NCI-H2196 (cell line): ENCODE results near the gene ZNF580.

ENCODE experiments used
- DNase-seq: peaks from one replicate; lab custom pipeline; 2025; ENCODE audit not compliant: unreplicated experiment; lab: John Stamatoyannopoulos, UW

Gene ZNF580

GRCh38 chr19:55644842-55645511, 4.2 kb downstream of the ZNF580 start:
- DNase-seq, result no peak

GRCh38 chr19:55645512-55645881, 4.7 kb downstream of the ZNF580 start:
- DNase-seq, result no peak

GRCh38 chr19:55646889-55647731, 6.3 kb downstream of the ZNF580 start:
- peak; percentile 31 for DNase-seq

- peak; percentile 67 for DNase-seq
These were observed 7.2 kb downstream of the ZNF580 start, which contains the start of gene CCDC106 for GRCh38 chr19:55647732-55648584. CCDC106 (plus strand) TSS chr19:55648212; CDS start chr19:55649047, 835 bp downstream.

- DNase-seq, result no peak
These were observed 7.9 kb downstream of the ZNF580 start for GRCh38 chr19:55648585-55649267.

- no peak for DNase-seq
These were observed 8.7 kb downstream of the ZNF580 start for GRCh38 chr19:55649268-55650125.

GRCh38 chr19:55650126-55650557, 9.3 kb downstream of the ZNF580 start:
- no peak for DNase-seq

- DNase-seq, result no peak
These were observed 9.9 kb downstream of the ZNF580 start for GRCh38 chr19:55650602-55651230.

- no peak for DNase-seq
These were observed 10.4 kb downstream of the ZNF580 start for GRCh38 chr19:55651236-55651635.

- DNase-seq, result no peak
These were observed 11.7 kb downstream of the ZNF580 start for GRCh38 chr19:55652311-55653128.

- DNase-seq, result peak; percentile 98
These were observed 13.0 kb downstream of the ZNF580 start for GRCh38 chr19:55653651-55654322.

GRCh38 chr19:55654323-55654867, 13.6 kb downstream of the ZNF580 start:
- peak; percentile 99 for DNase-seq

- DNase-seq, result peak; percentile 96
These were observed 14.3 kb downstream of the ZNF580 start, which contains the start of gene U2AF2 for GRCh38 chr19:55654868-55655647. U2AF2 (plus strand) TSS chr19:55655035; CDS start chr19:55655105, 70 bp downstream.

- no peak for DNase-seq
These were observed 14.8 kb downstream of the ZNF580 start for GRCh38 chr19:55655648-55656040.

- no peak for DNase-seq
These were observed 15.8 kb downstream of the ZNF580 start for GRCh38 chr19:55656552-55656951.

GRCh38 chr19:55656988-55657747, 16.4 kb downstream of the ZNF580 start:
- DNase-seq, result no peak
